Nucleus accumbens (tissue), 56 donors: ENCODE data around the gene SEC22A.

Experiments used
- DNase-seq, 56 donors: peaks; one replicate each; lab custom pipeline; 2025; lab: John Stamatoyannopoulos, UW

The SEC22A gene

GRCh38 chr3:123300583-123300982 lies 98.8 kb downstream of the SEC22A start:
- no peak for DNase-seq

DNA sequence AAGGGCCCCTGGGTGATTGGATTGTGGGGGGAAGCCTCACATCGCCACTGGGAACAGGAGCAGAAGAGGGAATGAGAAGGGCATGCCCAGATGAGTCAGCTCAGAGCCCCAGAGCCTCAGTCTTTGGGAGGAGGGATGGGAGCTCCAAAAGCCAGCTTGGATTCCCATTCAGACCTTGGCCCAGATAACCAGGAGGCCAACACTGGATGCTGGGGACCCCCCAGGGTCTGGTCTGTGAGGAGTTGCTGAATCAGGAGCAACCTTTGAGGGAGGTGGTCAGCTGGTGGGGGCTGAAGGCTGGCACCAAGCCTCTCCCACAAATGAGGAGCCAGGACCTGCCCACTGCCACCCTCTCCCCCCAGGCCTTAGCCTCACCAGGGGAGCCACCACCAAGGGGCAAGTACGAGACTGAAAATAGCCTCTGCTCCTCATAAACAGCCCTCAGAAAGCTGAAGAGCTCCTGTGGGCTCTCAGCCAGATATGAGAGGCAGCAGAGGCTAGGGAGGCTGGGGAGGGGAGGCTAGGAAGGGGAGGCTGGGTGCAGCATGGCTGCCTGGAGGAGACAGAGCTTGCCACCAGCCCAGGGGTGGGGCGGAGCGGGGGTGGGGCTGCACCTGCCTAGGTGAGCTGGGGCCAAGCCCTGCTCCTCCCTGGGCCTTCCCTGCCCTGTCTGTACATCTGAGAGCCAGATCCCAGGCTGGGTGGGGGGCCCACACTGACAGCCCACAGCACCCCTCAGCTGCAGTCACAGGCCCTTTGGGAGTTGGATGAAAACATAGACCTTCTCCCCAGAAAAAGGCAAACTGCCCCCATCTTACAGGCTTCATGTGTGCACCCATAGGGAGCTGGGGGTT lies 99.8 kb downstream of the SEC22A start:
- DNase-seq, result no peak

DNA sequence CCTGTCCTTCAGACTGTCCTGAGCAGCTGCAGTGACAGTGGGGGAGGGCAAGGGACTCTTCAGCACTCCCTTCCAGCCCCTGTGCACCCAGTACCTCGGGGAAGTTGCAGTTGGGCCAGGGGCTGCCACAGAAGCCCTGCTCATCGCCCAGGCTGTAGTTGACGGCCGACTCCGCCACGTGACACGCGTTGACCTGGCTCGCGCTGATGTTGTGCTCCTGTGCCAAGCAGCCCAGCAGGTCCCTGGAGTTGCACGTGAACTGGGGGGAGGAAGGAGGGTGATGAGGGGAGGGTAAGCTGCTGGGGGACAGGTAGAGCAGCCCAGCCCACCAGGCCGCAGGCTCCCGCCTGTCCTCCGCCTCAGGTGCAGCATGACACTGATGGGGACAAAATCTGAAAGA lies 101.2 kb downstream of the SEC22A start:
- DNase-seq, result no peak

DNA sequence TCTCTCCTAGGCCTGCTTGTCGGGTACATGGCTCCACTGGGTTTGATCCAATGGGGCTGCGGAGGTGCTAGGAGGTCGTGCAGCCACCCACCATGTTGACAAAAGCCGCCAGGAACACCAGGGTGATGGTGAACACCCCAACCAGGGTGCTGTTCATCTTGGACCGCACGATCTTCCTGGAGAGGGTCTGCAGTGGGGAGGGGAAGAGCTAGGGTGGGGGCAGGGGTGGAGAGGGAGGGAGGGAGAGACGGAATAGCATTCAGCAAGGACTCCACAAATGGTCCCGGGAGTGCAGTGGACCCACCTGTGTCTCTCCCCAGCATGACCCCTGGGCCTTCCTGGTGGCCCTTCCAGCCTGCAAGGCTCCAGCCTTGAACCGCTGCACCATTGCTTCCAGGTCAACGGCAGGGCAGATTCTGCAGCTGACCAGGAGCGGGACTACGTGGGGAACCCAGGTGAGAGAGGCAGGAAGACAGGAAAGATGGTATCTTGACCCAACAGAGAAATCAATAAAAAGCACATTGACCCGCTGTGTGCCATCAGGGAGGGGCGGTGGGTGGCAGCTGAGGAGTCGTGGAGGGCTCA lies 102.3 kb downstream of the SEC22A start:
- DNase-seq, result no peak

GRCh38 chr3:123305192-123305591 lies 103.4 kb downstream of the SEC22A start:
- DNase-seq, result peak in 6 of 56 donors; percentile 6 to 21 (median 9)

GRCh38 chr3:123307064-123307463 lies 105.3 kb downstream of the SEC22A start:
- DNase-seq, result no peak

DNA sequence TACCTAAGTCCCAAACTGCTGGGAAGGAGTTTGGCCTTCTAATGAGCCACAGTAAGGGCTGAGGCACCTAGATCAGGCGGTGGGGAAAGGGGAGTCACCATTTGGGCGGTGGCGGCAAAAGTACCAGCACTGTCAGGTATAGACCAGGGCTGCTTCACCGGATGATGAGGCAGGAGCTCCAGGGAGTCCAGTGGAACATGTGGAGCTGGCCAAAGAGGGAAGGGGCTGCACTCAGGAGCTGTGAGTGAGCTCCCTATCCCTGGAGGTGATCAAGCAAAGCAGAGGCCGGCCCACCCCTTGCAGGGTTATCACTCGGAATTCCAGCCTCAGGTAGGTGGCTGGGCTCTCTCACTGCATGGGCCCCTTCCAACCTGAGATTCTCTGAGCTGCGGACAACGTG lies 108.4 kb downstream of the SEC22A start:
- no peak for DNase-seq

DNA sequence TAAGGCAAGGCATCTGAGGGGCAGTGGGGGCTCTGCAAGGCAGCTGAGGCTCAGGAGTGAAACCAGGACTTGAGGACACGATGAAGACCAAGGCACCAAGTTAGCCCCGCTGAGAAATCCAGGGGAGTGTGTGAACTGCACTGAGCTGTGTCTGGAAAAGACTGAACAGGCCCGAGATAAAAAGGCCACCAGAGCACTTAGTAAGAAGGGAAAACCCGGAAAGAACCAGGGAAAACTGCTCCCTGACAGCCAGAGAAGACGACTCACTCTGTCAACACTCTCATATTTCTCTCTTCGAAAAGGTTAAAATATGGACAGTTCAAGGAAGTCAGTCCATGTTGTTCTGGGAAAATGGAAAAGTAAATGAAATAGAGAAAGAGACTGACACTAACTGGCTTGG lies 109.0 kb downstream of the SEC22A start:
- DNase-seq, result no peak

DNA sequence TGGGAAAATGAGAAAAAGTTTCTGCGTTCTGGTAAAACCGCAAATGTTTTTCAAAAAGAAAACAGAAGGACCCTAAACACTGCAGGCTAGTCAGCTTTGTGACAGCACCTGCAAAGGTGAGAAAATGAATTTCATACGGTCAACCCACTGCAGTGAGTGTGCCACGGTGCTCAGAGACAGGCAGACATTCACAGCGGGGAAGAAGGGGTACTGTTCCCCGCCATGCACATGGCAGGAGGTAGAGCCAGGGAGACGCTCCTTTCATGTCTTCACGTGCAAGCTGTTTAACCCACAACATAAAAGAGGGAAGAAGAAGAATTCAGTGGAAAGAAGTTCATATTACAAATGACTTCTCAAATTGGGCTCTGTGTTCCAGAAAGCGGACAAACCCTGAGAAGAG lies 109.5 kb downstream of the SEC22A start:
- DNase-seq, result no peak

- DNase-seq, result no peak
Observed at GRCh38 chr3:123312331-123313265, 110.9 kb downstream of the SEC22A start.

DNA sequence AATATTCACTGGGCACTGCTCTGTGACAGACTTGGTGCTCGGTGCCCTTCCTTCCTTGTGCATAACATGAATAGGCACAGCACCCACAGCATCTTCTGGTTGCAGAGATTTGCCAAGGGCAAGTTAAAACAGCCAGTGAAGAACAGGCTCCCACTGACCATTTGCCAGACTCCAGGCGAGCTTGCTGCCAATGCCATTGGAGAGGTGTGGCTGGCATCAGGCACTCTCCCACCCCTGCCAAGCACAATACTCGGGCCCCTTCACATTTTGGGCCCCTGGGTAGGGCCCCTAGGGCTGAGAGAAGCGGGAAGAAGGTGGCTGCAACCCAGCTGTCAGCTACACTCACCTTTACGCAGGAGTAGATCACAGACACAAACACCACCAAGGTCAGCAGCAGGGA lies 112.1 kb downstream of the SEC22A start:
- DNase-seq, result no peak

GRCh38 chr3:123314359-123315270 lies 112.9 kb downstream of the SEC22A start:
- peak in 4 of 56 donors; percentile 24 to 64 (median 34) for DNase-seq

DNA sequence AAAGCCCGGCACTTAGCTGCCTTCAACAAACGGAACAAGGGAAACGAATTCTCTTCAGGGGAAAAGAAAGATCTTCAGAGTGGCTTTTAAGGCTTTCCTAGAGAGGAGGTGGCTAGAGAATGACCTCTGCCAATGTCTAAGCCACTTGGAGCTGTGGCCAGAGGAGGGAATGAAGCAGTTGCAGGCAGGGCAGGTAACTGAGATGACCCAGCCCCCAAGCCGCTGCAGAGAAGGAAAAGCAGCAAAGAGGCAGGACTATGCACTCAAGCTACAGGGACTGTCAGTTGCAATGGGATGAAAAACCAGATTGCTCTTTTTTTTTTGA lies 113.5 kb downstream of the SEC22A start:
- no peak for DNase-seq

DNA sequence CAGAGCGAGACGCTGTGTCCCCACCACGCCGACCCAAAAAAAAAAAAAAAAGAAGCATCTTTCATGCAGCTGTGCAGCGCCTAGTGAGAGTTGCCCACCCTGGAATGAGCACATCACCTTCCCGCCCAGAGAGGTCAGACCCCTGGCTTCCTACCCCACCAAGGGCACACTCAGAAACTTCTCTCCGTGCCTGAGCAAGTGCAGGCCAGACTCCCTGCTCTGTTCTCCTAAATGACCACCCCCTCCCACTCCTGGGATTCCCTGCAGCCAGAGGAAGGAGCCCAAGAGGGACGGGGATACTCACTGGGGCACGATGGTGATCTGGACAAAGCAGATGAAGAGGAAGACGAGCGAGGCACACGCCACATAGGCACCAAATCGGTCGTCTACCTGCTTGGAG lies 116.0 kb downstream of the SEC22A start:
- DNase-seq, result no peak

GRCh38 chr3:123318374-123318773 lies 116.6 kb downstream of the SEC22A start:
- no peak for DNase-seq

DNA sequence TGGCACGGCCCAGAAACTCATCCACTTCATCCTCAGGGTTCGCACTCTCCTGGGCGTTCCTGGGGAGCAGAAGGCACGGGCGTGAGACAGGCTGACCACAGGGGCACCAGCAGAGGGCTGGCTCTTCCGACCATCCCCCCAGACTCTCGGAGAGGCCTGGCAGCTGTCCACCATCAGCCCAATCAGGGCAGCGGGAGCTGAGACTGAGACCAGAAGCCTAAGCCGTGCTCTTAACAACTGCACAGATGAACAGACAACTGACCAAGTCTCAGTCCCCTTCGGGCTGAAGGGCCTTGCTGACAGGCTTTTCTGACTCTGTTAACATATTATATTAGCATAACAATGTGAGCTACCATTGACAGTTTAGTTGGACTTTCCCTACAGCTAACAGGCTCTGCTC lies 118.0 kb downstream of the SEC22A start:
- DNase-seq, result no peak

GRCh38 chr3:123320221-123320620 lies 118.5 kb downstream of the SEC22A start:
- no peak for DNase-seq

DNA sequence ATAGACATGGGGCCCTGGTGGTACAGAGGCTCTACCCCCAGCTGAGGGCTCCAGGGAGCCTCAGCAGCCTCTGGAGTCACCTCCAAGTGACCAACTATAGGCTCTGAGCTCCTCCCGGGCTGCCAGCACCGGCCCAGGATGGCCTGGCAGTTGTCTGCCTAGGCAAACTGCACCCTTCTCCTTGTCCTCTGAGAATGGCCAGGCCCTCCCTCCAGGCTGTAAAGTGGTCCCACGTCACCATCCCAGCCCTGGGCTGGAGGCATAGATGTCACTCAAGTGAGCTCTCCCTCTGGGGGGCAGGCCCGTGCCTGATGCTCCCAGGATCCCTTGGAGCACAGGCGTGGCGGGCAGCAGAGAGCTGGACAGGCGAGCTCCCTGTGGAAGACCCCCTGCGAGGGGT lies 120.1 kb downstream of the SEC22A start:
- no peak for DNase-seq

GRCh38 chr3:123322866-123323265 lies 121.1 kb downstream of the SEC22A start:
- DNase-seq, result no peak
